Neuron (in vitro differentiated cells): ENCODE data around the gene PAPPA2.
"Not testable (repeated sequence)": the region's sequence is repeated elsewhere in the genome, so short reads cannot be mapped to it uniquely, and the experiment has no call there.

Source experiments
- H2AFZ ChIP-seq: one replicate; pipeline ENCODE4 v1.6.1; 2013; ENCODE audit warnings: low read depth, mild to moderate bottlenecking, inconsistent platforms, low read length, moderate library complexity
- H3K27me3 ChIP-seq: one replicate; pipeline ENCODE4 v1.6.1; 2013; ENCODE audit warnings: low read length; ENCODE audit not compliant: insufficient read depth
- H3K36me3 ChIP-seq: one replicate; pipeline ENCODE4 v1.6.1; 2013; ENCODE audit warnings: low read length; ENCODE audit not compliant: insufficient read depth
- H3K4me1 ChIP-seq: one replicate; pipeline ENCODE4 v1.6.1; 2013; ENCODE audit warnings: low read length; ENCODE audit not compliant: insufficient read depth
- H3K4me3 ChIP-seq: 2 replicates; pipeline ENCODE4 v1.5.1; 2013; ENCODE audit warnings: mild to moderate bottlenecking, low read length, moderate library complexity
- H3K9me3 ChIP-seq: one replicate; pipeline ENCODE4 v1.6.1; 2013; ENCODE audit warnings: low read length

Gene PAPPA2

DNA sequence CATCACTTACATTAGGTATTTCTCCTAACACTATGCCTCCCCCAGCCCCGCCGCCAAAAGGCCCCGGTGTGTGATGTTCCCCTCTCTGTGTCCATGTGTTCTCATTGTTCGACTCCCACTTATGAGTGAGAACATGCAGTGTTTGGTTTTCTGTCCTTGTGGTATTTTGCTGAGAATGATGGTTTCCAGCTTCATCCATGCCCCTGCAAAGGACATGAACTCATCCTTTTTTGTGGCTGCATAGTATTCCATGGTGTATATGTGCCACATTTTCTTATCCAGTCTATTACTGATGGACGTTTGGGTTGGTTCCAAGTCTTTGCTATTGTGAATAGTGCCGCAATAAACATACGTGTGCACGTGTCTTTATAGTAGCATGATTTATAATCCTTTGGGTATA is 293.8 kb downstream of the PAPPA2 start:
- H3K9me3 ChIP-seq, H3K27me3 ChIP-seq, H3K4me3 ChIP-seq, H3K4me1 ChIP-seq, H3K36me3 ChIP-seq, H2AFZ ChIP-seq: not testable (repeated sequence)

DNA sequence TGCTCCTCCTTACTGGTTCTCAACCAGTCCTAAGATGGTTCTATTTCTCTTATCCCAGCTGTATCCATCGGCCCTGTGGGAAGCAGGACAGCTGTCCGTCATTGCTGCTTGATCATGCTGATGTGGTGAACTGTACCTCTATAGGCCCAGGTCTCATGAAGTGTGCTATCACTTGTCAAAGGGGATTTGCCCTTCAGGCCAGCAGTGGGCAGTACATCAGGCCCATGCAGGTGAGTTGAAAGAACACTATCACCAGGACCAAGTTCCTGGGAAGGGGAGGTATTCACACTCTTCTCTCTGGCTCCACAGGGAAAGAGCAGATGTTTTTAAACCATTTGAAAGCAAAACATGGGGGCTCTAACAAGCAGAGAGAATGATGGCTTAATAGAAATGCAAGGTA is 302.6 kb downstream of the PAPPA2 start:
- no peaks in the 10 kb centered on the region for H3K9me3 ChIP-seq
- no peak overlapping the region for H2AFZ ChIP-seq
- no peaks in the 10 kb centered on the region for H3K27me3 ChIP-seq
- H3K4me1 ChIP-seq: no peaks in the 10 kb centered on the region
- H3K36me3 ChIP-seq: no peaks in the 10 kb centered on the region
- H3K4me3 ChIP-seq: no peak overlapping the region

DNA sequence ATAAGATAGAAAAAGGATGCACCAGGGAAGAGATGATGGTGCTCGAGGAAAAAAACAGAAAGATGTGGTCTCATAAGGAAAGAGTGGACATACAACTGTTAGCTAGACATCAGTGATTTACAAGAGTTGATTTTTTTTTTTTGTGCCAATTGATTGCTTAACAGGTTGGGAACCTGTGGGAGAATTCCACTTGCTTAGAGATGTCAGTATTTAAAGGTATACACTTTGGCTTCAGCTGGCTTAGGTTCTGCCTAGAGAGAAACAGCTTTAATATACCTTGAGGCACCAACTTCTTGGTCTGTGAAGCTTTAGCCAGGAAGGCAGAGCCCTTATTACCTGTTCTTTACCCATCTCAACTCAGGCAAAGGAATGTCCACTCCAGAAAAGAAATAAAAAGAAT is 303.8 kb downstream of the PAPPA2 start:
- H3K9me3 ChIP-seq: no peaks in the 10 kb centered on the region
- no peaks in the 10 kb centered on the region for H3K4me1 ChIP-seq
- no peaks in the 10 kb centered on the region for H3K36me3 ChIP-seq

DNA sequence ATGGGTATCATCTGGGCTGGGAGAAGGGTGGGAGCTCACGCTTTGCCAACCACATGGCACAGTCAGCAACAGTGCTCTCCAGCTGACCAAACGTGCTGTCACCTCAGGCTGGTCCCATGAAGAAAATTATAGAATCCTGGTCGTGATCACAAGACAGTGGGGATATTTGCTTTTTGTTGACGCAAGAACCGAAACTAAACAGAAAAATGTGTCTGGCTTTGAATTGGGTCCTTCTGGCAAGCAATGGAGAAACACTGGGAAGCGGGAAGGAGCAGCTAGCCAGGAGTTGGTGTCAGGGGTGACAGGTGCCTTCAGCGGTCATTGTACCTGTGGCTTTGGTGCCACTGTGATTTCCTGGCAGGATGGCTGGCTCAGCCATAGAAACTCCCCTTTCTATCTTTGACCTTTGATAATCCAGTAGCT is 304.8 kb downstream of the PAPPA2 start:
- Histone ChIP-seq H3K4me3 (no peak overlapping the region), H3K36me3 (no peaks in the 10 kb centered on the region), H2AFZ (no peak overlapping the region), H3K27me3 (no peaks in the 10 kb centered on the region), H3K4me1 (no peaks in the 10 kb centered on the region), H3K9me3 (no peaks in the 10 kb centered on the region)

More for the DNA sequence above, 303.8 kb downstream of the PAPPA2 start:
- Histone ChIP-seq H2AFZ (no peak overlapping the region), H3K27me3 (no peaks in the 10 kb centered on the region), H3K4me3 (no peak overlapping the region)

DNA sequence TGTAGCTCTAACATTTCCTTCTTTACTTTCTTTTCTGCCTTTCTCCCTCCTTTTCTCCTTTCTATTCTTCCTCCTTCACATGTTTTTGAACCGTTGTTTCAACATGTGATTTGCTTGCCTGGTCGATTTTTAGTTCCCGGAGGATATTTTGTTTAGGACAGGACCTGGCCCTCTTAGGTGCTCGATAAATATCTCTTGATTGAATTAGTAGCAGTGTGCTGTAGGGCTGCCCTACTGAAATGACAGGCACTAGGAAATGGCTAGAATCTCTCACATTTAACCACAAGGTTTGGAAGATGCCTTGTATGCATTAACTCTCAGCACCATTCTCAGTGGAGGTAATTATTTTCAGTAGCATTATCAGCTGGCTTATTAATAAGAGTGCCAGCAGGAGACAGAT is 305.6 kb downstream of the PAPPA2 start:
- no peaks in the 10 kb centered on the region for H3K9me3 ChIP-seq
- H3K4me1 ChIP-seq: no peaks in the 10 kb centered on the region
- H3K27me3 ChIP-seq: no peaks in the 10 kb centered on the region
- no peak overlapping the region for H3K4me3 ChIP-seq
- no peaks in the 10 kb centered on the region for H3K36me3 ChIP-seq
- no peak overlapping the region for H2AFZ ChIP-seq

DNA sequence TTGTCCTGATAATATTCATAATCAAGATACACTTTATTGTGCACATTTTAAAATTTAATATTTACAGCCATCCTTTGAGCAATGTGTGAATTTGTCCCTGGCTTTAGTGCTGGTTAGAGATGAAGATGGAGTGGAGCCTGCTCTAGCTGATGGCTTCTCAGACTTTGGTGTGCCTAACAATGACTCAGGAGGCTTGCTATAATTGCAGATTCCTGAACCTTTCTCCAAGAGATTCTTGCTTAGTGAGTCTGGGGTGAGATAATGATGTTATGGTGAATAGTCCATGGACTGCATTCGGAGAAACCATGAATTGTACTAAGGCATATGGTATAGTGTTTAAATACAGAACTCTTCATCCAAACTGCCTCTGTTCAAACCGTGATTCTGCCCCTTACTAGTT is 307.1 kb downstream of the PAPPA2 start:
- Histone ChIP-seq H3K36me3 (no peaks in the 10 kb centered on the region), H3K4me3 (no peak overlapping the region), H3K4me1 (no peaks in the 10 kb centered on the region), H2AFZ (no peak overlapping the region), H3K9me3 (no peaks in the 10 kb centered on the region), H3K27me3 (no peaks in the 10 kb centered on the region)

DNA sequence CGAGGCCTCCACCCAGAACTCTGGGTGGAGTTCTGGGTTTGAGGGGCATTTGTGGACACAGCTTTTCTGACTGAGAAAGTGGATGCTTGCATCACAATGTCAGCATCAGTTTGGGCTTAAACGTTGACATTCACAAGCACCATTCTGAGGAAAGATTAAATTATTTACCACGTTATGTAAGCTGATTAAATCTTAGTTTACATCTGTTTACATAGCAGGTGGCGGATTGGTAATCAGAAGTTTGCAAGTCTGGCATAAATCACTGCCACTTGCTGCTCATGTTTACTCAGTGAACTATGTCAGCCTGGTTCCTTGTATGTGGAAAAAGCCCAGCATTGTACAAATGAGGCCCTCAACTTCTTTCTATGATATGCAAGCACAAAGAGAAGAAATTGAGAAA is 310.1 kb downstream of the PAPPA2 start:
- H3K36me3 ChIP-seq: no peaks in the 10 kb centered on the region
- H3K9me3 ChIP-seq: no peaks in the 10 kb centered on the region
- no peaks in the 10 kb centered on the region for H3K4me1 ChIP-seq
- no peaks in the 10 kb centered on the region for H3K27me3 ChIP-seq
- no peak overlapping the region for H2AFZ ChIP-seq
- no peak overlapping the region for H3K4me3 ChIP-seq

DNA sequence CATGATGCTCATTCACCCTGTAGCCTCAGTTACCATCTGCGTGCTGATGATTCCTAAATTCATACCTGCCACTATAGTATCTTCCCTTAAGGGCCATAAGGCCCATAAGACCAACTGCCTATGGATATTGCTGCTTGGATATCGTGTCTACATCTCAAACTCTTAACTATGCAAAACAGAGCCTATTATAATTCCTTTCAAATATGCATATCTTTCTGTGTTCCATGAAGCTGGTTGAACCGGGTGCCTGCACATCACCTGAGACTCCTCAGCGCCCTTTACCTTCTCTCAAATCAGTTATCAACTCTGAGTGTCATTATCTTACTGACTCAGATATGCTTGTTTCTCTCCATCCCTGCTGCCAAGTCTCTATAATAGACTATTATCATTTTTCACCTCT is 311.2 kb downstream of the PAPPA2 start:
- no peaks in the 10 kb centered on the region for H3K9me3 ChIP-seq
- H2AFZ ChIP-seq: no peak overlapping the region
- H3K36me3 ChIP-seq: no peaks in the 10 kb centered on the region
- no peaks in the 10 kb centered on the region for H3K4me1 ChIP-seq
- no peaks in the 10 kb centered on the region for H3K27me3 ChIP-seq
- H3K4me3 ChIP-seq: no peak overlapping the region

DNA sequence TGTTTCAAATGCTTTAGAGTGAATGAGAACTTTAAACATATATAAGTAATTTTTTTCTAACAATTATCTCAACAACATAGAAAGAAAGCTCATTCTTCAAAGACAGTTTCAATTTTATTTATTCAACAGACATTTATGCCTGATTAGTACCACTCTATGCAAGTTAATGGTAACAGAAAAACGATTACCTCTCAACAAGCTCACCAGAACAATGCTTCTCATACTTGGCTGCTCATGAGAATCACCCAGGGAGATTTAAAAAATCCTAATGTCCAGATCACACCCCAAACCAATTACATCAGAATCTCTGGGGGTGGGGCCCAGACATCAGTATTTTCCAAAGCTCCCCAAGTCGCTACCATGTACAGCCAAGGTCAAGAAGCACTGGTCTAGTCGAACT is 312.4 kb downstream of the PAPPA2 start:
- no peaks in the 10 kb centered on the region for H3K4me1 ChIP-seq
- no peaks in the 10 kb centered on the region for H3K9me3 ChIP-seq
- no peak overlapping the region for H3K4me3 ChIP-seq
- H3K27me3 ChIP-seq: no peaks in the 10 kb centered on the region
- no peaks in the 10 kb centered on the region for H3K36me3 ChIP-seq
- H2AFZ ChIP-seq: no peak overlapping the region

DNA sequence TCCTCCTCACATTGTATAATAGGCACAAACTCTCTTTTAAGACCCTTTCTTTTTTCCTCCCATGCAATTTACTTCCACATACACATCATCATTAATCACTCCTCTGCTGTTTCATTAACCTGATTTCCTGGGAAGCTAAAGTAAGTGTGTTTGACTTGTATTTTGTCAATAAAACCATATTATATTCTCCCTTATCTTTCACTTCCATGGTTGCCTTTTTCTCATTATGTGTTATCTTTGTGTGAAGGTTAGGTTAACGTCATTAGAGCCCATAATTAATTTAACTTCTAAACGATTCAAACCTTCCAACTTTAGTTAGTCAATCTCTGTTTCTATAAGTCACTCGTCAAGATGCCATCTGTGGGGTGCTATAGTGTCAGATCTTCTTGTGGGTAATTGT is 313.0 kb downstream of the PAPPA2 start:
- H3K9me3 ChIP-seq: no peaks in the 10 kb centered on the region
- H2AFZ ChIP-seq: no peak overlapping the region
- no peak overlapping the region for H3K4me3 ChIP-seq
- no peaks in the 10 kb centered on the region for H3K36me3 ChIP-seq
- H3K27me3 ChIP-seq: no peaks in the 10 kb centered on the region
- no peaks in the 10 kb centered on the region for H3K4me1 ChIP-seq

DNA sequence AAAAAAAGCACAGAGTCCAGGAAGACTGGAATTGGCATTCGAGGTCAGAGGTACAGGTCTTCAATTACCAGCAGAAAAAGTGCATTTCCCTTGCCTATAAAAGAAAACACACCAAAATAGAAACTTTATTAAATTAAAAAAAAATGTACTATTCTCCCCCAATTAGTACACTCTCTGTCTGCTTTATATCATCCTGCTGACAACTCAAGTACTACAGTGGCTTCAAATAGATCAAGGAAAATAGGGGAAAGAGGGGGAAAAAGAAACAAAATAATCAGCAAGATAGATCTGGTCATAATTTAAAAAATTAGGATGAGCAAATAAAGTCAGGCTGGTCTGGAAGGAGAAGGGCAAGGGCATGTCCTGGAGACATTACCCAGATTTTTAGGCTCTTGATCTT is 315.1 kb downstream of the PAPPA2 start:
- Histone ChIP-seq H3K4me1 (no peaks in the 10 kb centered on the region), H2AFZ (no peak overlapping the region), H3K4me3 (no peak overlapping the region), H3K27me3 (no peaks in the 10 kb centered on the region), H3K36me3 (no peaks in the 10 kb centered on the region), H3K9me3 (no peaks in the 10 kb centered on the region)

DNA sequence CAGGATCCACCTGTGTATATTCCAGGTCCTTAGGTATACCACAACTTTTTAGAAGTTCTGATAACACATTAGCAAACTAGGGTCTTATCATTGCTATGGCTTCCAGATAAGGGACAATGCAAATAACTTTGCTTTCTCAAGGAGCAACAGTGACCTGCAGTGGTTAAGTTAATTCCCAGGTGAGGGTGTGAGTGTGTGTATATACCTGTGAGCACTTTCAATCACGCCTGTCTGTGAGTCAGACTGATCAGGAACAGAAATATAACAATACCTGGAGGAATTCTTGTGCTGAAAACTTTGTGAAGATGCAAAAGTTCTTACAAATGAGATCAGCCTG is 317.0 kb downstream of the PAPPA2 start:
- Histone ChIP-seq H3K4me1 (no peaks in the 10 kb centered on the region), H3K9me3 (no peaks in the 10 kb centered on the region), H3K27me3 (no peaks in the 10 kb centered on the region), H3K36me3 (no peaks in the 10 kb centered on the region), H2AFZ (no peak overlapping the region), H3K4me3 (no peak overlapping the region)

DNA sequence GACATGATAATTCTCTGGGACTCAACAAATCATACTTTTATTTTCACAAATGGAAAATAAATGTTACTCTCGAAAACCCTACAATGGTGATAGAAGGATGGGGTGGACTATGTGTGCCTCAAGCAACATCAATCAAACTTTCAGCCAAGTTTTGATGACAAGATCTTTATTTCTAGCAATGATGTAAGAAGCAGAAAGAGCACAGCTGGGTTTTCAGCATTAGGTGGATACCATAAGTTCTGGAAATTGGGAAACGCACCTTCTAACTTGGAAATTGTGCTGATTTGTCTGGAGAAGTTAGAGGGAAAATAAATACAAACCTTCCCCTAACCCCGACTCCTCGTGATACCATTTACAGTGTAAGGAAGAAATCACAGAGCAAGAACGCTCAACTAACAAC is 320.3 kb downstream of the PAPPA2 start:
- H3K4me3 ChIP-seq: no peak overlapping the region
- H3K36me3 ChIP-seq: no peaks in the 10 kb centered on the region
- no peaks in the 10 kb centered on the region for H3K4me1 ChIP-seq
- H3K27me3 ChIP-seq: no peaks in the 10 kb centered on the region
- no peak overlapping the region for H2AFZ ChIP-seq
- H3K9me3 ChIP-seq: no peaks in the 10 kb centered on the region

DNA sequence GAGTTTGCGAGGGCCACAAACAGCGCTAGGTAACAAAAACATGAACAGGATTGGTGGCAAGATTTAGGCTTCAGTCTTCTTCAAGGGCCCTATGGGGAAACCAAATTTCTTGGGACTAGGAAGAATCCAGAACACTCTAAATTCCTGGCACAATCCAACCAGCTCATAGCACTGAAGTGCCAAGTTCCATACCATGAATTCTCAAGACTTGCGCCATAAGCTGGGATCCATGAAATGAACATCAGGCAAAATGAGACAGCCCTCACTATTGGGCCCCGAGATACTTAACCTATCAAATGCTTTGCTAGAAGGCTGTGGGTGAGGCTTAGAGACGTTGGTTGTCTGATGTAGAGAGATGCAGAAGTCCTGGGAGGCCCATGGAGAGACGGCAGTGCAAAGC is 322.1 kb downstream of the PAPPA2 start:
- Histone ChIP-seq H3K36me3 (no peaks in the 10 kb centered on the region), H3K9me3 (no peaks in the 10 kb centered on the region), H3K4me3 (no peak overlapping the region), H3K4me1 (no peaks in the 10 kb centered on the region), H3K27me3 (no peaks in the 10 kb centered on the region), H2AFZ (no peak overlapping the region)
